GM21619 (cell line): ENCODE results near the gene OAT.
"Not testable (repeated sequence)": the region's sequence is repeated elsewhere in the genome, so short reads cannot be mapped to it uniquely, and the experiment has no call there.

Experiments used
- ATAC-seq: cut with Tn5 transposase; IDR thresholded peaks from one replicate; pipeline ENCODE4 v1.9.1; 2021; ENCODE audit not compliant: unreplicated experiment

OAT gene

GRCh38 chr10:124447751-124448466 is 29.2 kb upstream of the OAT start:
- no peak for ATAC-seq

GRCh38 chr10:124446830-124447750 is 28.4 kb upstream of the OAT start:
- ATAC-seq: no peak

GRCh38 chr10:124441694-124442093 is 23.0 kb upstream of the OAT start:
- ATAC-seq: not testable (repeated sequence)

- peak; percentile 86 for ATAC-seq
Measured at GRCh38 chr10:124436191-124436638, 17.5 kb upstream of the OAT start.

- ATAC-seq: not testable (repeated sequence)
Measured at GRCh38 chr10:124435683-124436082, 17.0 kb upstream of the OAT start.

- ATAC-seq: no peak
Measured at GRCh38 chr10:124433461-124433860, 14.7 kb upstream of the OAT start.

GRCh38 chr10:124430077-124430476 is 11.4 kb upstream of the OAT start:
- no peak for ATAC-seq

GRCh38 chr10:124429576-124429975 is 10.9 kb upstream of the OAT start:
- ATAC-seq: no peak

- ATAC-seq: no peak
Measured at GRCh38 chr10:124428207-124428777, 9.6 kb upstream of the OAT start.

GRCh38 chr10:124425227-124425962 is 6.7 kb upstream of the OAT start:
- ATAC-seq: no peak

GRCh38 chr10:124423813-124424212 is 5.1 kb upstream of the OAT start:
- no peak for ATAC-seq

GRCh38 chr10:124422742-124423141 is 4.0 kb upstream of the OAT start:
- no peak for ATAC-seq

GRCh38 chr10:124420254-124420653 is 1.5 kb upstream of the OAT start:
- ATAC-seq: no peak

GRCh38 chr10:124419635-124420034 is 912 bp upstream of the OAT start:
- ATAC-seq: no peak

- peak; percentile 23 for ATAC-seq
Measured at GRCh38 chr10:124417895-124418725, 613 bp downstream of the OAT start.

GRCh38 chr10:124416733-124417132 is 2.0 kb downstream of the OAT start:
- ATAC-seq: no peak

GRCh38 chr10:124415210-124415609 is 3.5 kb downstream of the OAT start:
- no peak for ATAC-seq

GRCh38 chr10:124414076-124414475 is 4.6 kb downstream of the OAT start:
- ATAC-seq: no peak

- no peak for ATAC-seq
Measured at GRCh38 chr10:124409696-124410095, 9.0 kb downstream of the OAT start.

GRCh38 chr10:124408357-124408756 is 10.4 kb downstream of the OAT start:
- no peak for ATAC-seq
